Measurements from ENCODE around the gene SPEN.

Gene SPEN

GRCh38 chr1:15938628-15939161, 91.2 kb downstream of the SPEN start:
- H3K4me3 ChIP-seq (ENCODE audit: low read depth, low read length), result no peak overlapping the region
- TF ChIP-seq CTCF (conservative IDR thresholded peaks at IDR 0.05; ENCODE audit: low read depth, low read length), result no peak
- DNase-seq (ENCODE audit: low read depth), result no peak

DNA sequence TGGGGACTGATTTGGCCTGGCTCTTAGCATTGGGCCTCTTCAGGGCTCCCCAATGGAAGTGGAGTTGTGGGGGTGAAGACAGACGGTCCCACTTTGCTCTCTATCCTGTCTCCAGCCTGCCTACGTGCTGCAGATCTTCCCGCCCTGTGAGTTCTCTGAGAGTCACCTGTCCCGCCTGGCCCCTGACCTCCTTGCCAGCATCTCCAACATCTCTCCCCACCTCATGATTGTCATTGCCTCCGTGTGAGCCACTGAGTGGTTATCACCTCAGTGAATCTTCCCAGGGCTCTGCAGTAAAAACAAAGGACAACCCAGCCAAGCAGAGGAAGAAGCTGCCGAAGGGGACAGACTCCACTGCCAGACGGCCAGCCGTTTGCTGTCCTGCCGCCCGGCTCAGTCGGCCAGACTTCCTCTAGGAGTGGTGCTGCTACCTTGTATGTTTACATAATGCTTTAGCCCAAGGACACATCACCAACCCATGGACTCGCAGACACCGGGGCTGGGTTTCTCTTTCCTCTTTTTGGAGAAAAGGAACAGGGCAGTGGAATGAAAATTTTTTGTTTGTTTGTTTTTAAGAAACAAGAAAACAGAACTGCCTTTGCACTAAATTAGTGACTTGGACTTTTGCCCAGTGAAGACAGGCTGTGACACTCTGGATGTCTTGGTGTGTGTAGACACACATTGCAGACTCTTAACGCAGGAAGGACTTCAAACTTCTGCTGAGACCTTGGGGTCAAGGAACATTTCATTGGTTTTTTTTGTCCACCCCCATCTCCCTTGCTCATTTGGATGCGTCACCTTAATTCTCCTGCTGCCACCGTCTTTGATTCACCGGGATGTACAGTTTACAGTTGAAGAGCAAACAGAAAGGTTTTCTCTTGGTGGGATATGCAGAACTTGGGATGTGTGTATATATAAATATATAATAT, 91.9 kb downstream of the SPEN start:
- DNase-seq (ENCODE audit: low read depth), result peak; percentile 55
- no peak overlapping the region for H3K4me3 ChIP-seq (ENCODE audit: low read depth, low read length)
- no peak for TF ChIP-seq CTCF (conservative IDR thresholded peaks at IDR 0.05; ENCODE audit: low read depth, low read length)

DNA sequence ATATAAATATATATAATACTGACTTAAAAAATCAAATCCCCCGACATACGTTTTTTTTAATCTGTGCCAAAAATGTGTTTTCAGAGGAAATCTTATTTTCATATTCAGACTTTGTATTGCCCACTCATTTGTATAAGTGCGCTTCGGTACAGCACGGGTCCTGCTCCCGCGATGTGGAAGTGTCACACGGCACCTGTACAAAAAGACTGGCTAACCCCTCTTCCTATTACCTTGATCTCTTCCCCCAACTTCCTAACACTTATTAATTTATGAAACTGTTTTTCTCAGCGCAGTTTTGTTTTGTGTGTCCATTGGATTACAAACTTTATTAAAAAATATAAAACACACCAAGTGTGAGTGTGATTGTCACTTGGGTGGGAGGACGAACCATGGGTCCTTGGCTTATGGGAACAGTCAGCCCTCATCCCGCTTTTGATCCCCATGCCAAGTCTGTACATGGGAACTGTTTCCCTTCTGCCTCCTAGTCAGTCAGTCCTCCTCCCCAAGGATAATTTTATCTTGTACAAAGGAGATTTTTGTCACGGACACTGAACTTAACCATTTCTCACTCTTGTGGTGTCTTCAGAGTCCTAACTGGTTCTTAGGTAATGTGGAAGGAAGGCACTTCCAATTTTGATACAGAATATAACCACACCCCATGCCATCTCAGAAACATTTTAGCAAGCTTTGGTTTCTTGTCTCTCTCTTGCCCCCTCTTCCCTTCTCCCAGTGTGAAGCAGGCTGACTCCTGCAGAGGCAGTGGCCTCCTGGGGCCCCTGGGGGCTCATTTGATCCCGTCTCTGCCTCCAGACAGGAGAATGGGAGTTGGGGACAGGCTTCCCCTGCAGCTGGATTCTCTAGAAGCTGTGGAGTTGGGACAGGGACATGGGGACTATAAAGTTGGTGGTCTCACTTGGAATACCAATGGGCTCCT, 92.9 kb downstream of the SPEN start:
- no peak for TF ChIP-seq CTCF (conservative IDR thresholded peaks at IDR 0.05; ENCODE audit: low read depth, low read length)
- no peak overlapping the region for H3K4me3 ChIP-seq (ENCODE audit: low read depth, low read length)
- no peak for DNase-seq (ENCODE audit: low read depth)

DNA sequence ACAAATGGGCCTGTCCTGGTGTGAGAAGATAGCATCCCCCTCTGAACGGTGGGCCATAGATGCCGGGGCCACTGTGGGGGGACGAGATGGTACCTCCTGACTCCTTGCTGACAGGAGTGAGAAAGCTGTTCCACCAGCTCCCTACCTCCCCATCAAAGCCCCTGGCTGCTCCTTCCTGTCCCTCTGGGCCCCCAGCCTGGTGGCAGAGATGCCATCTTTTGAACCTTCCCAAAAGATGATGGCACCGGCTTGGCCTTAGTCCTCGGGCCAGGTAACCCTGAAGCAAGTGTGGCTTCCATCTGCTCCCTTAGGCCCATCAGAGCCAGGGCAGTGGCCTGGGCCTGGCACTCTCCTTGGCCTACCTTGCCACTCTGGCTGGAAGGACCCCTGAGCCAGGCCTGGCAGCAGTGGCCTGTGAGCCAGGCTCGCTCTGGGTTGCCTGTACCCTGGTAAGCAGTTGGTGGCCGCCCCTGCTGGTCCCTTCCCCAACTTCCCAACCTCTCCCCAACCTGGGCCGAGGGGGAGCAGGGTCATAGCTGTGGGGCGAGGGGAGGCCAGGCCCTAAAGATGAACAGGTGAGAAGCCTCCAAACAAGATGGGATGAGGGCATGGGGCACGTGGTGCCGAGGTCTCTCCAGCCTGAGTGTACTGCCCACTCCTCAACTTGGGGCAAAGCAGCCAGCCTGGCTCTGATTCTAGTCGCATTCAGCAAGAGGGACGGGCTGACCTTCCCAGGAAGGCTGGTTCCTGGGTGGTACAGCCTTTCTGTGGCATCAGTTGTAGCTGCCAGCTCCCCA, 93.7 kb downstream of the SPEN start:
- no peak for TF ChIP-seq CTCF (conservative IDR thresholded peaks at IDR 0.05; ENCODE audit: low read depth, low read length)
- H3K4me3 ChIP-seq (ENCODE audit: low read depth, low read length), result no peak overlapping the region
- DNase-seq (ENCODE audit: low read depth), result no peak

GRCh38 chr1:15941899-15942660, 94.6 kb downstream of the SPEN start:
- no peak for TF ChIP-seq CTCF (conservative IDR thresholded peaks at IDR 0.05; ENCODE audit: low read depth, low read length)
- no peak for DNase-seq (ENCODE audit: low read depth)
- no peak overlapping the region for H3K4me3 ChIP-seq (ENCODE audit: low read depth, low read length)
